ENCODE data around the gene GRID1. TPM values are rescaled to one million over a fixed set of nuclear protein-coding genes. Genes with fewer than 3 reads are reported as not detected.
A peak's percentile ranks its signal among the peaks of the same experiment; 100 is the strongest.

Gene GRID1
- total RNA-seq, 1 donor from 2014 or later = 1.4 TPM

DNA sequence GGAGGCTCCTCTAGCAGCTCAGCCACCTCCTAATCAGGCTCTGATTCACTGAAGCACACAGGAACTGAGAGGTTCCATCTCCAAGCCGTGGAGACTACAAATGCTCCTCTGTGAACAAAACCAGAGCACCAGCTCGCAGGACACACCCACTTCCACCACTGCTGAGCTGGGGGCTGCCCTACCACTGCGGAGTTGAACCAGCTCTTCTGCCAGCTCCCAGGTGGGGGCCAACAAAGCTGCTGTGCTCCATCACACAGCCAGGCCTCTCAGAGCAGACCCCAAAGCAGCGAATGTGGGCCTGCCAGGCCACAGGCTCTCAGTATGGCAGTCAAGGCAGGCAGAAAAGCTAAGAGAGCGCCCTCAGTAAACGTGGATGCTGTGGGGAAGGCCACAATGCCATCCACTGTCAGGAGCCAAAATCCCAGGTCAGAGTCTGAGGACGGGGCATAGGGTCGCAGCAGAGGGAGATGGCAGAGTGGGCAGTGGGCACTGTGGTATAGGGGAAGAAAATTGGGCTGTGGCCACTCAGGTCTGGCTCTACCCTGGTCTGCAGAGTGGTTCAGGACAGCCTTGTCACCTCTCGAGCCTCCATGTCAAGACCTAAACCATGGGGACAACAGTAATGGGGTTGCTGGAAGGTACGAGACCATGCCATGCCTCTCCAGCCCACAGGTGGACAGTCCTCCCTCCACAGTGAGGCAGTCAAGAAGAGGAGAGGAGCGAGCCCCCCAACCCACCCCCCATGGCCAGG lies 82.1 kb downstream of the GRID1 start:
- TF ChIP-seq, protein P1, sequence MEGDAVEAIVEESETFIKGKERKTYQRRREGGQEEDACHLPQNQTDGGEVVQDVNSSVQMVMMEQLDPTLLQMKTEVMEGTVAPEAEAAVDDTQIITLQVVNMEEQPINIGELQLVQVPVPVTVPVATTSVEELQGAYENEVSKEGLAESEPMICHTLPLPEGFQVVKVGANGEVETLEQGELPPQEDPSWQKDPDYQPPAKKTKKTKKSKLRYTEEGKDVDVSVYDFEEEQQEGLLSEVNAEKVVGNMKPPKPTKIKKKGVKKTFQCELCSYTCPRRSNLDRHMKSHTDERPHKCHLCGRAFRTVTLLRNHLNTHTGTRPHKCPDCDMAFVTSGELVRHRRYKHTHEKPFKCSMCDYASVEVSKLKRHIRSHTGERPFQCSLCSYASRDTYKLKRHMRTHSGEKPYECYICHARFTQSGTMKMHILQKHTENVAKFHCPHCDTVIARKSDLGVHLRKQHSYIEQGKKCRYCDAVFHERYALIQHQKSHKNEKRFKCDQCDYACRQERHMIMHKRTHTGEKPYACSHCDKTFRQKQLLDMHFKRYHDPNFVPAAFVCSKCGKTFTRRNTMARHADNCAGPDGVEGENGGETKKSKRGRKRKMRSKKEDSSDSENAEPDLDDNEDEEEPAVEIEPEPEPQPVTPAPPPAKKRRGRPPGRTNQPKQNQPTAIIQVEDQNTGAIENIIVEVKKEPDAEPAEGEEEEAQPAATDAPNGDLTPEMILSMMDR (IDR thresholded peaks at IDR 0.05) = no peak
- peak in 1 of 2 donors; percentile 12 for DNase-seq (ENCODE audit: low spot score in 2 of 2)
- Histone ChIP-seq H3K36me3 (no peaks in the 10 kb centered on the region), H3K9me3 (peaks cover 0 to 1% of the 10 kb centered on the region in 2 donors), H3K4me1 (no peaks in the 10 kb centered on the region), H3K27ac (no peak overlapping the region), H3K27me3 (no peaks in the 10 kb centered on the region), H3K4me3 (no peak overlapping the region)
- intact Hi-C loops (cut with DNase I) = no loop called here

DNA sequence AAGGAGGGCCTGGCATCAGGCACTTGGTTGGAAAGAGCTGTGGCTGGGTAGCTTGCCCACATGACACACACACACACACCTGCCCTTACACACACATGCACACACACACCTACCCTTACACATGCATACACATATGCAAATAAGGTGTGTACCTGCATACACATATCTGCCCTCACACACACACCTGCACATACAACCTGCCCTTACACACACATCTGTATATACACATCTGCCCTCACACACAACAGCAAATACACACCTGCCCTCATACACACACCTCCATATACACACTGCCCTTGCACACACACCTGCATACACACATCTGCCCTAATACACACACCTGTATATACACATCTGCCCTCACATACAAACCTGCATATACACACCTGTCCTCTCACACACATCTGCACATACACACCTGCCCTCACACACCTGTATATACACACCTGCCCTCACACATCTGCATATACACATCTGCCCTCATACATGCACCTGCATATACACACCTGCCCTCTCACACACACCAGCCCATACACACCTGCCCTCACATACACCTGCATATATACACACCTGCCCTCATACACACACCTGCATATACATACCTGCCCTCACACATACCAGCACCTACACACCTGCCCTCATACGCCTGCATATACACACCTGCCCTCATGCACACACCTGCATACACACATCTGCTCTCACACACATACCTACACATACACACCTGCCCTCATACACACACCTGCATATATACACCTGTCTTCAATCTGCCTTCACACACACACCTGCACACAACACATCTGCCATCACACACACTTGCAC lies 82.9 kb downstream of the GRID1 start:
- H3K36me3 ChIP-seq = no peaks in the 10 kb centered on the region
- no peaks in the 10 kb centered on the region for H3K27me3 ChIP-seq
- DNase-seq (ENCODE audit: low spot score in 2 of 2) = peak in 1 of 2 donors; percentile 34
- intact Hi-C loops (cut with DNase I) = no loop called here
- TF ChIP-seq, protein P1 (IDR thresholded peaks at IDR 0.05) = no peak
- H3K9me3 ChIP-seq = peaks cover 0 to 4% of the 10 kb centered on the region in 2 donors
- H3K4me3 ChIP-seq = no peak overlapping the region
- H3K4me1 ChIP-seq = no peaks in the 10 kb centered on the region
- H3K27ac ChIP-seq = no peak overlapping the region

DNA sequence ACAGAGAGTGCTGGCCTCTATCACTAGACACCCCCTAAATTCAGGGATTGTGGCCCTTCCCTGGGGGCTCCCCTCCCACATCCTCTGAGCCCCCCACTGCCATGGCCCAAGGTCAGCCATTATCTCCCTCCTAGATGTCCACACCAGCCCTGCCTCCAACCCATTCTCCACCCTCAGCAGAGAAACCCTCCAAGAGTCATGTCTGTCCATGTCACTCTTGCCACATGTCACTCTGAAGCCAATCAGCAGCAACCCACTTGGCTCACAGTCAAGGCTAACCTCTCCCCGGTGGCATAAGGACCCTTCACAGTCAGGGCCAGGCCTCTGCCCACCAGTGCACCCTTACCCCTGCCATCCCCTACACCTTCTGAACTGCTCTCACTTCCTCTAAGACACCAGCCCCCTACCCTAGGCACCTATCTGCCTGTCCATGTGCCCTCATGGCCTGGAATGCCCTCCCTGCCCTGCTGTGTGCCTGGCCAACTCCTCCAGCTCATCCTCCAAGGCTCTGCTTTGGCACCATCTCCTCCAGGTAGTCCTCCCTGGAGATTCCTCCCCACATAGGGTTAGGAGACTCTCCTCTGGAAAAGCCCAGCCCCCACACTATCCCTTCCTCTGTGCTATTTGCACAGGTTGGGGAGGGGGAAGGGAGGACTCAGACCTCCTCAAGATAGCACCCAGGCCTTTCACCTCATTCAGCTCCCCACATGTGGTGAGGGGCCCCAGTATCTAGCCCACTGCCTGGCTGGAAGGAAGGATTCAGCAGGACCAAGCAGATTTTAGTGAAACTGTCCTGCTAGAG lies 83.7 kb downstream of the GRID1 start:
- H3K27me3 ChIP-seq = no peaks in the 10 kb centered on the region
- intact Hi-C loops (cut with DNase I) = no loop called here
- no peak overlapping the region for H3K4me3 ChIP-seq
- H3K4me1 ChIP-seq = no peaks in the 10 kb centered on the region
- DNase-seq (ENCODE audit: low spot score in 2 of 2) = peak in 1 of 2 donors; percentile 50
- H3K27ac ChIP-seq = no peak overlapping the region
- H3K36me3 ChIP-seq = no peaks in the 10 kb centered on the region
- H3K9me3 ChIP-seq = peaks cover 0 to 4% of the 10 kb centered on the region in 2 donors
- TF ChIP-seq, protein P1 (IDR thresholded peaks at IDR 0.05) = no peak

DNA sequence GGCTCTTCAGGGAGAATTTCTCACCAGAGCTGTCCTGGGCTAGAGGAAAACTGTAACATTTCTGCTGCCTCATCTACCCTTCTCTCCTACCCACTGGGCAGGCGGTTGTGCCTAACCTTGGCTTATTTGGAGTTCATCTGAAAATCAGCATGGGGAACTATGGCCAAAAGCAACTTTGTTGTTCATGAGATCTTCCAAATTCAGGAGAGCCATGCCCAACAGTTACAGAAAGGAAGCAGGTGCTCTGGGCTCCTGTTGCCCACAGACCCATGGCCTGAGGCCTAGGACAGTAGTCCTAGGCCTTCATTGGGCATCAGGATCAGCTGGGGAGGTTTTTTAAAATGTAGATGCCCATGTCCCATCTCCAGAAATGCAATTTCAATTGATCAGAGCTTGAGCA lies 85.2 kb downstream of the GRID1 start:
- intact Hi-C loops (cut with DNase I) = no loop called here

DNA sequence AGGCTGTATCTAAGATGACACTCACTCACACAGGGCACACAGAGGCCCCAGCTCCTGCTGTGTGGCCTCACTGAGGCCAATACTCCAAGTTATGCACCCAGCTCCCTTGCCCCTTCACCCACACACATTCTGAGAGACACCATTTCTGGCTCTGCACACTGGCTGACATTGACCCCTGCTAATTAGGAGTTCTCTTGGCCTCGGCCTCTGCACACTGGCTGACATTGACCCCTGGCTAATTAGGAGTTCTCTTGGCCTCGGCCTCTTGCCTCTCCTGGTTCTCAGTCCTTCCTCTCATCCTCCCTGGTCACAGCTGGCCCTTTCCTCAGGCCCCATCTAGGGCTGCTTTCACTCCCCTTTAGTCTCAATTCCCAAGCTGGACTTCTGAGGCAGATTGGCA lies 97.3 kb downstream of the GRID1 start:
- no peaks in the 10 kb centered on the region for H3K4me1 ChIP-seq
- DNase-seq (ENCODE audit: low spot score in 2 of 2) = peak in 1 of 2 donors; percentile 16
- no peaks in the 10 kb centered on the region for H3K36me3 ChIP-seq
- intact Hi-C loops (cut with DNase I) = no loop called here
- H3K27ac ChIP-seq = no peak overlapping the region
- H3K4me3 ChIP-seq = no peak overlapping the region
- TF ChIP-seq, protein P1 (IDR thresholded peaks at IDR 0.05) = no peak
- H3K27me3 ChIP-seq = no peaks in the 10 kb centered on the region
- peaks cover 0 to 5% of the 10 kb centered on the region in 2 donors for H3K9me3 ChIP-seq

More for the DNA sequence above, 85.2 kb downstream of the GRID1 start:
- DNase-seq (ENCODE audit: low spot score in 2 of 2) = peak in 1 of 2 donors; percentile 12
- no peaks in the 10 kb centered on the region for H3K4me1 ChIP-seq
- H3K36me3 ChIP-seq = no peaks in the 10 kb centered on the region
- TF ChIP-seq, protein P1 (IDR thresholded peaks at IDR 0.05) = no peak
- no peaks in the 10 kb centered on the region for H3K27me3 ChIP-seq
- H3K9me3 ChIP-seq = peaks cover 0 to 9% of the 10 kb centered on the region in 2 donors
- H3K4me3 ChIP-seq = no peak overlapping the region
- H3K27ac ChIP-seq = no peak overlapping the region
